Naive thymus-derived CD4-positive, alpha-beta T cell (primary cell): Measurements from ENCODE around the gene PLAAT2. TPM values are rescaled to one million over a fixed set of nuclear protein-coding genes. Genes with fewer than 3 reads are reported as not detected.

Experiments used
- polyA plus RNA-seq, 2 donors: library from polyadenylated mRNA; unstranded; fragments of 300-500 nt; fragmentation: Illumina TruSeq; gene quantifications; one replicate each; pipeline ENCODE4 v1.2.3, GENCODE V29; 2021
- total RNA-seq, 6 experiments: library from RNA in 5 of 6; stranded (reverse) in 5 of 6; gene quantifications; 1 replicate in 5 of 6; 2 replicates in 1 of 6; pipeline ENCODE4 v1.2.3 and lab custom pipeline; 2021 to 2026

The PLAAT2 gene
- total and polyA plus RNA-seq, 7 experiments from 2014 or later = 0.51 TPM; not detected in 6

Other genes with a start within 250 kb of the PLAAT2 start
- gene SLC22A9, start 193.6 kb downstream of the PLAAT2 start, total RNA-seq = not detected
- gene SLC22A9, start 193.6 kb downstream of the PLAAT2 start, polyA plus RNA-seq = not detected
- gene PLAAT5, start 72.2 kb downstream of the PLAAT2 start, total RNA-seq = 1 to 10 TPM in 1 of 5 experiments, not detected in 4; 1.1 TPM
- not detected for gene PLAAT5, start 72.2 kb downstream of the PLAAT2 start, polyA plus RNA-seq
- 1 to 10 TPM in 1 of 5 experiments, not detected in 4; 1.3 TPM for gene LGALS12, start 57.3 kb downstream of the PLAAT2 start, total RNA-seq
- not detected for gene LGALS12, start 57.3 kb downstream of the PLAAT2 start, polyA plus RNA-seq
- gene PLAAT4, start 26.6 kb downstream of the PLAAT2 start, total RNA-seq = 100 to 1,000 TPM in 4 of 5 experiments, 10 to 100 TPM in 1; 96.2 to 170 (median 122) TPM
- gene PLAAT4, start 26.6 kb downstream of the PLAAT2 start, polyA plus RNA-seq = 100 to 1,000 TPM; 430 to 468 TPM
- 10 to 100 TPM in 1 of 5 experiments, 1 to 10 TPM in 3, under 1 TPM in 1; 0.92 to 10.3 (median 2.0) TPM for gene PLAAT3, start 51.1 kb upstream of the PLAAT2 start, total RNA-seq
- gene PLAAT3, start 51.1 kb upstream of the PLAAT2 start, polyA plus RNA-seq = 1 to 10 TPM; 1.9 to 4.8 TPM
- 10 to 100 TPM; 25.3 to 33.3 (median 29.5) TPM for gene ATL3, start 108.0 kb upstream of the PLAAT2 start, total RNA-seq
- 10 to 100 TPM; 13.8 to 16.7 TPM for gene ATL3, start 108.0 kb upstream of the PLAAT2 start, polyA plus RNA-seq
- gene RTN3, start 118.1 kb upstream of the PLAAT2 start, total RNA-seq = 10 to 100 TPM; 20.8 to 65.7 (median 34.4) TPM
- gene RTN3, start 118.1 kb upstream of the PLAAT2 start, polyA plus RNA-seq = 10 to 100 TPM; 32.6 to 35.2 TPM
- 1 to 10 TPM; 2.1 to 3.6 (median 2.7) TPM for gene ZFTA, start 205.4 kb upstream of the PLAAT2 start, total RNA-seq
- under 1 TPM; 0.04 to 0.15 TPM for gene ZFTA, start 205.4 kb upstream of the PLAAT2 start, polyA plus RNA-seq